HCT116 (cell line): ENCODE measurements around the gene CPZ. TPM values are rescaled to one million over a fixed set of nuclear protein-coding genes. Genes with fewer than 3 reads are reported as not detected.

Experiments
- ATAC-seq: fragments of 200-7000 bp; cut with Tn5 transposase; 2 replicates; pipeline ENCODE4 v1.9.1; 2020; ENCODE audit warnings: mild to moderate bottlenecking, moderate library complexity
- BruUV-seq: library from RNA; stranded (reverse); fragments of 400-500 nt; replicated peaks from 2 replicates; lab custom pipeline; 2021; lab: Mats Ljungman, UMichigan
- CTCF ChIA-PET: fragments of 300-600 bp; sonication (Branson Sonifier 250); formaldehyde crosslinking; loops from one replicate; lab custom pipeline; 2021; ENCODE audit warnings: antibody characterized with exemption; lab: Charles Lee
- POLR2A ChIA-PET: fragments of 300-600, 350-600 bp; sonication (Branson Sonifier 250); formaldehyde crosslinking; loops from one replicate; lab custom pipeline; 2021; ENCODE audit warnings: antibody characterized with exemption; lab: Charles Lee
- RAD21 ChIA-PET, 2 experiments: fragments of 300-600 bp; sonication (Branson Sonifier 250); formaldehyde crosslinking; loops; one replicate each; lab custom pipeline; 2023; ENCODE audit warnings: low total read pairs in 2 of 2; ENCODE audit not compliant: uncharacterized antibody in 2 of 2, unreplicated experiment in 2 of 2, low non-redundant PET in 1 of 2; lab: Charles Lee
- DNase-seq: peaks from one replicate; pipeline ENCODE4 v3.0.0-alpha.2; 2010; ENCODE audit warnings: low read depth, low spot score
- H2AFZ ChIP-seq: fragments of 200-600 bp; shearing (Covaris generic), sonication (generic); 2 replicates; pipeline ENCODE4 v1.6.1; 2017; ENCODE audit warnings: low read depth, mixed run types, mixed read lengths, antibody characterized with exemption, low read length; ENCODE audit not compliant: poor library complexity, severe bottlenecking
- H3K27ac ChIP-seq: 2 replicates; pipeline ENCODE4 v1.5.1; 2012; ENCODE audit warnings: low read depth, low read length
- H3K27me3 ChIP-seq: fragments of 200-600 bp; sonication (generic); 2 replicates; pipeline ENCODE4 v1.6.1; 2016; ENCODE audit warnings: mixed run types, low read length, mixed read lengths; ENCODE audit not compliant: insufficient read depth
- H3K36me3 ChIP-seq, 2 experiments: fragments of 200-500 bp in 1 of 2; fragments of 200-600 bp in 1 of 2; sonication (Bioruptor generic) in 1 of 2; sonication (generic) in 1 of 2; 2 replicates each; pipeline versions ENCODE4 v1.5.1 to v1.6.1; 2014 to 2016; ENCODE audit warnings: low read length in 2 of 2, inconsistent platforms in 1 of 2, mixed read lengths in 1 of 2, mixed run types in 1 of 2; ENCODE audit not compliant: insufficient read depth in 2 of 2, control insufficient read depth in 1 of 2
- H3K4me1 ChIP-seq, 2 experiments: fragments of 200-600 bp in 1 of 2; sonication (generic) in 1 of 2; 2 replicates each; pipeline versions ENCODE4 v1.5.1 to v1.6.1; 2012 to 2017; ENCODE audit warnings: low read length in 2 of 2, inconsistent platforms in 1 of 2, mild to moderate bottlenecking in 1 of 2, mixed read lengths in 1 of 2, mixed run types in 1 of 2, moderate library complexity in 1 of 2; ENCODE audit not compliant: insufficient read depth in 2 of 2, control insufficient read depth in 1 of 2
- H3K4me2 ChIP-seq: fragments of 200-600 bp; sonication (generic); 2 replicates; pipeline ENCODE4 v1.6.1; 2017; ENCODE audit warnings: mixed run types, low read length, mixed read lengths
- H3K4me3 ChIP-seq, 2 experiments: fragments of 200-600 bp in 1 of 2; sonication (generic) in 1 of 2; replicated peaks in 1 of 2; 2 replicates each; pipeline ENCODE4 v1.5.1; 2011 to 2016; ENCODE audit warnings: low read length in 2 of 2, control low read depth in 1 of 2, low read depth in 1 of 2, mild to moderate bottlenecking in 1 of 2, mixed read lengths in 1 of 2, mixed run types in 1 of 2
- H3K79me2 ChIP-seq: fragments of 200-600 bp; sonication (generic); 2 replicates; pipeline ENCODE4 v1.6.1; 2017; ENCODE audit warnings: mild to moderate bottlenecking, mixed run types, low read length, moderate library complexity, mixed read lengths; ENCODE audit not compliant: insufficient read depth
- H3K9ac ChIP-seq: fragments of 200-600 bp; sonication (generic); 2 replicates; pipeline ENCODE4 v1.6.1; 2016; ENCODE audit warnings: low read length, mixed read lengths
- H3K9me2 ChIP-seq: fragments of 200-600 bp; sonication (generic), shearing (Covaris generic); 2 replicates; pipeline ENCODE4 v1.6.1; 2017; ENCODE audit warnings: mixed run types, mild to moderate bottlenecking, moderate library complexity; ENCODE audit not compliant: insufficient read depth
- H3K9me3 ChIP-seq, 2 experiments: fragments of 200-500 bp in 1 of 2; fragments of 200-600 bp in 1 of 2; sonication (Bioruptor generic) in 1 of 2; sonication (generic) in 1 of 2; 2 replicates each; pipeline ENCODE4 v1.6.1; 2014 to 2017; ENCODE audit warnings: low read length in 2 of 2, mixed read lengths in 2 of 2, inconsistent platforms in 1 of 2, low read depth in 1 of 2, mild to moderate bottlenecking in 1 of 2, mixed run types in 1 of 2, moderate library complexity in 1 of 2; ENCODE audit not compliant: control insufficient read depth in 1 of 2, insufficient read depth in 1 of 2
- H4K20me1 ChIP-seq: fragments of 200-600 bp; sonication (generic), shearing (Covaris generic); 2 replicates; pipeline ENCODE4 v1.6.1; 2017; ENCODE audit warnings: mixed run types, mild to moderate bottlenecking, moderate library complexity; ENCODE audit not compliant: insufficient read depth
- ATF3 ChIP-seq: IDR thresholded peaks from 2 replicates; pipeline ENCODE4 v1.6.1; 2012
- CEBPB ChIP-seq: IDR thresholded peaks from 2 replicates; pipeline ENCODE4 v1.6.1; 2012; ENCODE audit warnings: low read depth
- CTCF ChIP-seq, 3 experiments: fragments of 200-600 bp in 1 of 3; sonication (generic) in 1 of 3; IDR thresholded peaks in 2 of 3; conservative IDR thresholded peaks in 1 of 3; 2 replicates each; pipeline ENCODE4 v1.5.1; 2012 to 2017; ENCODE audit warnings: low read depth in 2 of 3, low read length in 2 of 3, antibody characterized with exemption in 1 of 3, borderline replicate concordance in 1 of 3, control low read depth in 1 of 3, mild to moderate bottlenecking in 1 of 3, mixed read lengths in 1 of 3, mixed run types in 1 of 3, moderate library complexity in 1 of 3; ENCODE audit not compliant: insufficient read depth in 1 of 3
- EGR1 ChIP-seq: IDR thresholded peaks from 2 replicates; pipeline ENCODE4 v1.6.1; 2012; ENCODE audit warnings: low read depth
- EZH2 ChIP-seq: fragments of 200-600 bp; sonication (generic); IDR thresholded peaks from 2 replicates; pipeline ENCODE4 v1.6.1; 2017; ENCODE audit warnings: antibody characterized with exemption, mixed run types
- EZH2phosphoT487 ChIP-seq: fragments of 200-600 bp; IDR thresholded peaks from 2 replicates; pipeline ENCODE4 v1.6.1; 2018; ENCODE audit warnings: antibody characterized with exemption, borderline replicate concordance
- JUND ChIP-seq: IDR thresholded peaks from 2 replicates; pipeline ENCODE4 v1.6.1; 2012
- POLR2A ChIP-seq: IDR thresholded peaks from 2 replicates; pipeline ENCODE4 v1.7.0; 2011; ENCODE audit warnings: borderline replicate concordance; ENCODE audit not compliant: insufficient read depth, insufficient read length; ENCODE audit errors: extremely low read depth
- POLR2AphosphoS5 ChIP-seq: IDR thresholded peaks from 2 replicates; pipeline ENCODE4 v1.6.1; 2011; ENCODE audit warnings: mild to moderate bottlenecking, low read depth, low read length, moderate library complexity
- REST ChIP-seq: IDR thresholded peaks from 2 replicates; pipeline ENCODE4 v1.6.1; 2012; ENCODE audit warnings: low read depth
- SIN3A ChIP-seq: IDR thresholded peaks from 2 replicates; pipeline ENCODE4 v1.6.1; 2012; ENCODE audit warnings: low read depth
- TCF7L2 ChIP-seq: IDR thresholded peaks from 2 replicates; pipeline ENCODE4 v1.7.0; 2011; ENCODE audit warnings: borderline replicate concordance, inconsistent platforms; ENCODE audit not compliant: insufficient read depth, insufficient read length; ENCODE audit errors: extremely low read depth
- ZBTB33 ChIP-seq: IDR thresholded peaks from 2 replicates; pipeline ENCODE4 v1.6.1; 2011; ENCODE audit warnings: mild to moderate bottlenecking, low read length, moderate library complexity; ENCODE audit not compliant: insufficient replicate concordance; ENCODE audit errors: extremely low read depth
- ZFX ChIP-seq: fragments of 450-650 bp; IDR thresholded peaks from 2 replicates; pipeline ENCODE4 v1.6.1; 2017
- intact Hi-C: fragments of 100-400 bp; cut with micrococcal nuclease; formaldehyde crosslinking; loops from 2 replicates; pipeline ENCODE4 v1.10.0; 2022
- total RNA-seq: library from RNA; stranded (reverse); gene quantifications from one replicate; pipeline ENCODE4 v1.2.1, GENCODE V29; 2021; ENCODE audit not compliant: unreplicated experiment

The CPZ gene
- total RNA-seq, 1 experiment from 2014 or later, result not detected

GRCh38 chr4:8568068-8568668 is 24.4 kb upstream of the CPZ start:
- Histone ChIP-seq H3K9me3 (no peaks in the 10 kb centered on the region), H3K79me2 (no peaks in the 10 kb centered on the region), H3K27me3 (no peaks in the 10 kb centered on the region), H3K9ac (no peak overlapping the region), H3K4me1 (peaks cover 0 to 12% of the 10 kb centered on the region in 2 experiments; a peak in 1 of 4 replicates), H4K20me1 (no peaks in the 10 kb centered on the region), H3K36me3 (no peaks in the 10 kb centered on the region), H3K4me3 (no peak overlapping the region), H3K4me2 (no peak overlapping the region), H3K9me2 (no peaks in the 10 kb centered on the region)
- intact Hi-C loops, result no loop called here
- CTCF ChIA-PET, result no interaction called here
- RAD21 ChIA-PET, result no interaction called here
- BruUV-seq, result no TSS peak
- ATAC-seq, result no peak
- no peak for DNase-seq
- TF ChIP-seq ZFX (no peak), POLR2A (no peak), ATF3 (no peak), JUND (no peak), CTCF (IDR thresholded peaks at IDR 0.05 in 2 of 3, conservative IDR thresholded peaks at IDR 0.05 in 1 of 3; ENCODE audit: borderline replicate concordance in 1 of 3, insufficient read depth in 1 of 3, low read depth in 2 of 3, low read length in 2 of 3) (no peak), POLR2AphosphoS5 (no peak), TCF7L2 (no peak), EZH2phosphoT487 (no peak), EZH2 (no peak), SIN3A (no peak), EGR1 (no peak), CEBPB (no peak), REST (no peak), ZBTB33 (no peak)
- TF ChIP-seq, all 23 proteins: peak for 0
- Histone ChIP-seq H2AFZ (no peak overlapping the region), H3K27ac (no peak overlapping the region)
- POLR2A ChIA-PET, result no interaction called here
